ENCODE data around the gene PKD2.

GRCh38 chr4:88104902-88105610, 97.6 kb downstream of the PKD2 start:
- TF ChIP-seq CTCF (IDR thresholded peaks at IDR 0.05; ENCODE audit: poor library complexity, severe bottlenecking): no peak
- TF ChIP-seq EZH2 (IDR thresholded peaks at IDR 0.05; ENCODE audit: borderline replicate concordance, insufficient read depth, low read length, poor library complexity, severe bottlenecking): no peak
- TF ChIP-seq POLR2AphosphoS5 (IDR thresholded peaks at IDR 0.05): no peak
- no peak for TF ChIP-seq MXI1 (conservative IDR thresholded peaks at IDR 0.05; ENCODE audit: poor library complexity, severe bottlenecking)
- no peak for TF ChIP-seq EP300 (conservative IDR thresholded peaks at IDR 0.05; ENCODE audit: poor library complexity, severe bottlenecking)

All from neural cell (in vitro differentiated cells).